RWPE1 (cell line): Measurements from ENCODE around the gene FGF8.

Experiments used
- CTCF ChIA-PET: fragments of 350-600 bp; sonication (Branson Sonifier 250); formaldehyde crosslinking; extraction: SDS; loops from one replicate; lab custom pipeline; 2021; lab: Yijun Ruan, JAX
- POLR2A ChIA-PET: fragments of 400-600 bp; formaldehyde crosslinking; extraction: SDS; loops from one replicate; lab custom pipeline; 2020; ENCODE audit warnings: antibody characterized with exemption; ENCODE audit not compliant: low non-redundant PET; lab: Yijun Ruan, JAX
- DNase-seq: peaks from one replicate; pipeline ENCODE4 v3.0.0; 2012; ENCODE audit warnings: low spot score
- H3K27ac ChIP-seq: fragments of 450-650 bp; 2 replicates; pipeline ENCODE4 v1.5.1; 2017
- TF ChIP-seq, protein P1 (sequence below): fragments of 450-650 bp; conservative IDR thresholded peaks from 2 replicates; pipeline ENCODE4 v1.5.1; 2017; ENCODE audit warnings: low read depth, mild to moderate bottlenecking

Gene FGF8

DNA sequence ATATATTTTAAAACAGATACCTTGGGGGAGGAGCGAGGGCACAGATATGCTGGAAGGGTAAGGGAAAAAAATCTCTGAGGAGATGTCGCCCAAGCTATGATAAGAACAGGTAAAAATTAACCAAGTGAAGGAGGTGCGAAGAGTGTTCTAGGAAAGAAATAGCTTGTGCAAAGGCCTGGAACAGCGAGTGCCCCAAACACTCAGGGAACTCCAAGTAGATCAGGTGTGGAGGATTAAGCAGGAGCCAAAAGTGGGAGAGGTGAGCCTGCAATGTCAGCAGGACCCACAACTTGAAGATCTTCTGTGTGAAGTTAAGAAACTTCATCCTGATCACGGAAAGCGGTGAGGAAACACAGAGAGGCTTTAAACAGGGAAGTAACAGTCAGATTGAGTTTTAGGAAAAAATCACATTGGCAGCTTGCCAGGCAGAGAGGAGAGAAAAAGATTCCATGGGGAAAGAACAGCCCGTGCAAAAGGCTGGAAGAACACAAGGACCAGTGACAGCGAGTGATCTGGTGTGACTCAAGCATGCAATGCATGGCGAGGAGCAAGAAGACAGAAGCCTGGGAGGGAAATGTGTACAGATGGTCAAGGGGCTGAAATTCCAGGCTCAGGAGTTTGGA is 30.7 kb downstream of the FGF8 start:
- POLR2A ChIA-PET = no interaction called here

GRCh38 chr10:101744267-101744666 is 31.6 kb downstream of the FGF8 start:
- TF ChIP-seq, protein P1, sequence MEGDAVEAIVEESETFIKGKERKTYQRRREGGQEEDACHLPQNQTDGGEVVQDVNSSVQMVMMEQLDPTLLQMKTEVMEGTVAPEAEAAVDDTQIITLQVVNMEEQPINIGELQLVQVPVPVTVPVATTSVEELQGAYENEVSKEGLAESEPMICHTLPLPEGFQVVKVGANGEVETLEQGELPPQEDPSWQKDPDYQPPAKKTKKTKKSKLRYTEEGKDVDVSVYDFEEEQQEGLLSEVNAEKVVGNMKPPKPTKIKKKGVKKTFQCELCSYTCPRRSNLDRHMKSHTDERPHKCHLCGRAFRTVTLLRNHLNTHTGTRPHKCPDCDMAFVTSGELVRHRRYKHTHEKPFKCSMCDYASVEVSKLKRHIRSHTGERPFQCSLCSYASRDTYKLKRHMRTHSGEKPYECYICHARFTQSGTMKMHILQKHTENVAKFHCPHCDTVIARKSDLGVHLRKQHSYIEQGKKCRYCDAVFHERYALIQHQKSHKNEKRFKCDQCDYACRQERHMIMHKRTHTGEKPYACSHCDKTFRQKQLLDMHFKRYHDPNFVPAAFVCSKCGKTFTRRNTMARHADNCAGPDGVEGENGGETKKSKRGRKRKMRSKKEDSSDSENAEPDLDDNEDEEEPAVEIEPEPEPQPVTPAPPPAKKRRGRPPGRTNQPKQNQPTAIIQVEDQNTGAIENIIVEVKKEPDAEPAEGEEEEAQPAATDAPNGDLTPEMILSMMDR = no peak
- POLR2A ChIA-PET = no interaction called here
- DNase-seq = no peak
- CTCF ChIA-PET = no interaction called here
- H3K27ac ChIP-seq = no peak overlapping the region

More for the DNA sequence above, 30.7 kb downstream of the FGF8 start:
- TF ChIP-seq, protein P1 = no peak
- H3K27ac ChIP-seq = no peak overlapping the region
- CTCF ChIA-PET = no interaction called here
- DNase-seq = no peak

DNA sequence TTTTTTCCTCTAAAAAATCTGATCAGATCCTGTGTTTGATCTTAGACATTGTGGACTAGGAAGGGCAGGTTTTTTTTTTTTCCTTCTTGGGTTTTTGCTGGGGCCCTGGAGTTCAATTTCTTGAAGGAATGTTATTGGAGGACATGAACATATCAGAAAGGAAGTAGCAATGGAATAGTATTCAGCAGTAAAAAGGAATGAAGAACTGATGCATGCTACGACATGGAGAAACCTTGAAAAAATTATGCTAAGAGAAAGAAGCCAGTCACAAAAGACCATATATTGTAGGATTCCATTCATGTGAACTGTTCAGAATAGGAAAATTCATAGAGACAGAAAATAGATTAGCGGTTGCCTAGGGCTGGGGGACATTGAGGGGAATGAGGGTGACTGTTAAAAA is 34.0 kb downstream of the FGF8 start:
- no peak overlapping the region for H3K27ac ChIP-seq
- TF ChIP-seq, protein P1 = no peak
- CTCF ChIA-PET = no interaction called here
- POLR2A ChIA-PET = no interaction called here
- DNase-seq = no peak

GRCh38 chr10:101736666-101737065 is 39.2 kb downstream of the FGF8 start:
- CTCF ChIA-PET = interaction anchor here (1.0 kb wide), 1 partner anchor 45 kb away, joined by 3 read pairs; no protein-coding TSS in a partner anchor
- no peak for DNase-seq
- H3K27ac ChIP-seq = no peak overlapping the region
- TF ChIP-seq, protein P1 = no peak
- POLR2A ChIA-PET = no interaction called here

- POLR2A ChIA-PET = no interaction called here
- H3K27ac ChIP-seq = no peak overlapping the region
- no peak for DNase-seq
- TF ChIP-seq, protein P1 = no peak
- CTCF ChIA-PET = interaction anchor here (0.7 kb wide), 1 partner anchor 12 kb away, joined by 3 read pairs; no protein-coding TSS in a partner anchor
Observed at GRCh38 chr10:101732096-101732495, 43.8 kb downstream of the FGF8 start.

DNA sequence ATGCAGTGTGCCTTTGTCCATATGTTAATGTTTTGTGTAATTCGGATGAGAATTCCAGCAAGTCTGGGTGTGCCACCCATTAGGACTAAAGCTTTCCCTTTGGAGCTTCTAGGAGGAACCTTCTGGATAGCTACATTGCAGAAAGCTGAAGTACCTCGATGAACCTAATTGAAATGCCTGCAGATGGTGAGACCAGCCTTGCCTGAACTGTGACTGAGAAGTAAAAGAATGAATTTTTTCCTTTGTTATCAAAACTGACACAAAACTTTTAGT is 49.9 kb downstream of the FGF8 start:
- TF ChIP-seq, protein P1 = no peak
- POLR2A ChIA-PET = interaction anchor here (0.5 kb wide), 1 partner anchor 75 kb away, joined by 4 read pairs; no protein-coding TSS in a partner anchor
- CTCF ChIA-PET = interaction anchor here (1.2 kb wide), 1 partner anchor 73 kb away, joined by 4 read pairs; no protein-coding TSS in a partner anchor
- no peak overlapping the region for H3K27ac ChIP-seq
- no peak for DNase-seq
